H9 (cell line): ENCODE data around the gene SLC12A5. TPM values are rescaled to one million over a fixed set of nuclear protein-coding genes. Genes with fewer than 3 reads are reported as not detected.

Experiments
- DNase-seq: peaks from one replicate; pipeline ENCODE4 v3.0.0-alpha.2; 2017
- H2AFZ ChIP-seq: one replicate; pipeline ENCODE4 v1.6.1; 2013; ENCODE audit warnings: mild to moderate bottlenecking, low read length, control low read depth, moderate library complexity
- H2AK5ac ChIP-seq: 2 replicates; pipeline ENCODE4 v1.6.1; 2013; ENCODE audit warnings: low read length, control low read depth, mixed read lengths; ENCODE audit not compliant: insufficient read length
- H2BK120ac ChIP-seq: one replicate; pipeline ENCODE4 v1.6.1; 2013; ENCODE audit warnings: low read depth, mild to moderate bottlenecking, low read length, control low read depth, inconsistent platforms; ENCODE audit not compliant: poor library complexity, severe bottlenecking
- H2BK12ac ChIP-seq: 2 replicates; pipeline ENCODE4 v1.6.1; 2013; ENCODE audit warnings: low read length, control low read depth, mixed read lengths, low read depth; ENCODE audit not compliant: insufficient read length
- H2BK15ac ChIP-seq: 2 replicates; pipeline ENCODE4 v1.6.1; 2013; ENCODE audit warnings: low read depth, low read length, control low read depth
- H2BK20ac ChIP-seq: one replicate; pipeline ENCODE4 v1.6.1; 2013; ENCODE audit warnings: low read depth, mild to moderate bottlenecking, low read length, control low read depth, inconsistent platforms; ENCODE audit not compliant: poor library complexity, severe bottlenecking
- H2BK5ac ChIP-seq: 2 replicates; pipeline ENCODE4 v1.6.1; 2013; ENCODE audit warnings: low read length, control low read depth, mixed read lengths; ENCODE audit not compliant: insufficient read length
- H3K14ac ChIP-seq: 2 replicates; pipeline ENCODE4 v1.6.1; 2013; ENCODE audit warnings: low read length, control low read depth; ENCODE audit not compliant: insufficient read depth
- H3K18ac ChIP-seq: 2 replicates; pipeline ENCODE4 v1.6.1; 2013; ENCODE audit warnings: low read depth, mild to moderate bottlenecking, mixed read lengths, low read length, control low read depth; ENCODE audit not compliant: insufficient read length
- H3K23ac ChIP-seq: 2 replicates; pipeline ENCODE4 v1.6.1; 2013; ENCODE audit warnings: low read length, control low read depth, mixed read lengths, low read depth; ENCODE audit not compliant: insufficient read length
- H3K23me2 ChIP-seq: 2 replicates; pipeline ENCODE4 v1.6.1; 2013; ENCODE audit warnings: low read depth, mild to moderate bottlenecking, mixed read lengths, low read length, control low read depth; ENCODE audit not compliant: insufficient read length, poor library complexity, severe bottlenecking
- H3K27ac ChIP-seq: 2 replicates; pipeline ENCODE4 v1.5.1; 2013; ENCODE audit warnings: low read length, control low read depth, mixed read lengths, low read depth; ENCODE audit not compliant: insufficient read length
- H3K27me3 ChIP-seq: 2 replicates; pipeline ENCODE4 v1.6.1; 2013; ENCODE audit warnings: low read length, control low read depth, inconsistent platforms; ENCODE audit not compliant: insufficient read depth
- H3K4ac ChIP-seq: 2 replicates; pipeline ENCODE4 v1.6.1; 2013; ENCODE audit warnings: low read depth, mild to moderate bottlenecking, control low read depth, inconsistent platforms, low read length, moderate library complexity
- H3K4me1 ChIP-seq: 2 replicates; pipeline ENCODE4 v1.6.1; 2013; ENCODE audit warnings: low read length, control low read depth, inconsistent platforms; ENCODE audit not compliant: insufficient read depth
- H3K4me2 ChIP-seq: 2 replicates; pipeline ENCODE4 v1.6.1; 2013; ENCODE audit warnings: low read length, control low read depth, mixed read lengths; ENCODE audit not compliant: insufficient read length, insufficient read depth
- H3K56ac ChIP-seq: 2 replicates; pipeline ENCODE4 v1.6.1; 2013; ENCODE audit warnings: low read depth, mild to moderate bottlenecking, mixed read lengths, low read length, control low read depth; ENCODE audit not compliant: insufficient read length
- H3K79me1 ChIP-seq: 2 replicates; pipeline ENCODE4 v1.6.1; 2013; ENCODE audit warnings: low read depth, mild to moderate bottlenecking, moderate library complexity, low read length, control low read depth, inconsistent platforms; ENCODE audit not compliant: insufficient read depth, poor library complexity, severe bottlenecking
- H3K79me2 ChIP-seq: 2 replicates; pipeline ENCODE4 v1.6.1; 2013; ENCODE audit warnings: low read length, control low read depth, inconsistent platforms; ENCODE audit not compliant: insufficient read depth
- H3K9ac ChIP-seq: 2 replicates; pipeline ENCODE4 v1.6.1; 2013; ENCODE audit warnings: low read length, control low read depth, mixed read lengths; ENCODE audit not compliant: insufficient read length; ENCODE audit errors: extremely low read depth
- H3K9me3 ChIP-seq: one replicate; pipeline ENCODE4 v1.6.1; 2013; ENCODE audit warnings: low read depth, low read length, inconsistent platforms; ENCODE audit not compliant: control insufficient read depth
- H3T11ph ChIP-seq: one replicate; pipeline ENCODE4 v1.6.1; 2013; ENCODE audit warnings: mild to moderate bottlenecking, low read length, control low read depth, inconsistent platforms
- H4K20me1 ChIP-seq: one replicate; pipeline ENCODE4 v1.6.1; 2013; ENCODE audit not compliant: control insufficient read depth, insufficient read length, insufficient read depth
- H4K5ac ChIP-seq: 2 replicates; pipeline ENCODE4 v1.6.1; 2013; ENCODE audit warnings: low read depth, mild to moderate bottlenecking, mixed read lengths, low read length, control low read depth; ENCODE audit not compliant: insufficient read length
- H4K8ac ChIP-seq: replicated peaks from 2 replicates; pipeline ENCODE4 v1.6.1; 2013; ENCODE audit warnings: low read length, control low read depth, mixed read lengths, low read depth; ENCODE audit not compliant: insufficient read length
- H4K91ac ChIP-seq: 2 replicates; pipeline ENCODE4 v1.6.1; 2013; ENCODE audit warnings: low read depth, mild to moderate bottlenecking, moderate library complexity, mixed read lengths, low read length, control low read depth; ENCODE audit not compliant: insufficient read length
- H3K27ac Mint-ChIP-seq, 3 experiments: 2 replicates in 2 of 3; 3 replicates in 1 of 3; pipeline ENCODE4 v1.8.0; 2020 to 2021; ENCODE audit warnings: mixed read lengths in 3 of 3, mild to moderate bottlenecking in 1 of 3, moderate library complexity in 1 of 3
- H3K27me3 Mint-ChIP-seq: 2 replicates; pipeline ENCODE4 v1.8.0; 2021; ENCODE audit warnings: low read depth, mild to moderate bottlenecking, moderate library complexity, mixed read lengths
- H3K36me3 Mint-ChIP-seq, 3 experiments: 2 replicates in 2 of 3; 3 replicates in 1 of 3; pipeline ENCODE4 v1.8.0; 2020 to 2021; ENCODE audit warnings: low read depth in 3 of 3, mixed read lengths in 3 of 3; ENCODE audit not compliant: insufficient read depth in 1 of 3
- H3K4me1 Mint-ChIP-seq, 2 experiments: 2 replicates each; pipeline ENCODE4 v1.8.0; 2020; ENCODE audit warnings: mixed read lengths in 2 of 2
- H3K4me3 Mint-ChIP-seq, 2 experiments: 2 replicates in 1 of 2; 3 replicates in 1 of 2; pipeline ENCODE4 v1.8.0; 2020 to 2021; ENCODE audit warnings: mild to moderate bottlenecking in 2 of 2, mixed read lengths in 2 of 2, moderate library complexity in 1 of 2
- H3K9me3 Mint-ChIP-seq, 2 experiments: 2 replicates in 1 of 2; 3 replicates in 1 of 2; pipeline ENCODE4 v1.8.0; 2020; ENCODE audit warnings: mild to moderate bottlenecking in 2 of 2, mixed read lengths in 2 of 2, moderate library complexity in 1 of 2
- CTCF ChIP-seq: fragments of 200-600 bp; sonication (generic); conservative IDR thresholded peaks from 3 replicates; pipeline ENCODE4 v1.8.0; 2021; ENCODE audit warnings: antibody characterized with exemption, mild to moderate bottlenecking
- WGBS: extraction: QIAGEN DNeasy Blood & Tissue Kit; methylation state at CpG from one replicate; pipeline ENCODE4 v1.1.7; 2013; ENCODE audit warnings: missing lambda C conversion rate, low lambda C conversion rate, mixed read lengths; ENCODE audit not compliant: insufficient read length; ENCODE audit errors: extremely low coverage; 5-methylcytosine and 5-hydroxymethylcytosine counted together
- total RNA-seq: library from RNA; stranded (reverse); gene quantifications from 2 replicates; pipeline ENCODE4 v1.2.1, GENCODE V29; 2021

The SLC12A5 gene
- total RNA-seq, 1 experiment from 2014 or later: 8.7 TPM

DNA sequence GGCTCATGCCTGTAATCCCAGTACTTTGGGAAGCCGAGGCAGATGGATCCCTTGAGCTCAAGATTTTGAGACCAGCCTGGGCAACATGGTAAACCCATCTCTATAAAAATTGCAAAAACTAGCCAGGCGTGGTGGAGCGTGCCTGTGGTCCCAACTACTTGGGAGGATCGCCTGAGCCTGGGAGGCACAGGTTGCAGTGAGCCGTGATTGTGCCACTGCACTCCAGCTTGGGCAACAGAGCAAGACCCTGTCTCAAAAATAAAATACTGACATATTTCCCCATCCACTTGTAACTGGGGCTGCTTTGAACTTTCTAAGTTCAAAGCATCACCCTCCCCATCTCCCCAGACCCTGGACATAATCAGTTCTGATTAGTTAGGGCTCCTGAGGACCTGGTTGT is 27.5 kb upstream of the SLC12A5 start:
- WGBS: no CpG with 5 or more reads among the region's 5 CpGs
- DNase-seq: no peak
- no peak overlapping the region for H3K9ac ChIP-seq
- H2BK120ac ChIP-seq: no peak overlapping the region
- no peak overlapping the region for H2BK20ac ChIP-seq
- H3K27ac Mint-ChIP-seq: no peak overlapping the region
- H3K4me1 Mint-ChIP-seq: peaks cover 30 to 38% of the 10 kb centered on the region in 2 experiments
- no peak overlapping the region for H3K14ac ChIP-seq
- no peaks in the 10 kb centered on the region for H3K36me3 Mint-ChIP-seq
- H3T11ph ChIP-seq: no peak overlapping the region
- no peak for TF ChIP-seq CTCF
- no peak overlapping the region for H3K18ac ChIP-seq
- no peaks in the 10 kb centered on the region for H3K79me1 ChIP-seq
- H4K5ac ChIP-seq: no peak overlapping the region
- H2AK5ac ChIP-seq: no peak overlapping the region
- no peak overlapping the region for H3K27ac ChIP-seq
- H3K4me3 Mint-ChIP-seq: no peak overlapping the region
- no peaks in the 10 kb centered on the region; the same call in 1 of the 2 replicates for H3K27me3 Mint-ChIP-seq
- no peaks in the 10 kb centered on the region for H3K79me2 ChIP-seq
- no peaks in the 10 kb centered on the region for H3K9me3 ChIP-seq
- no peaks in the 10 kb centered on the region for H3K27me3 ChIP-seq
- H2BK15ac ChIP-seq: no peak overlapping the region
- H3K56ac ChIP-seq: no peak overlapping the region
- H2BK12ac ChIP-seq: no peak overlapping the region
- peaks cover 7% of the 10 kb centered on the region; the same call in 1 of the 2 replicates for H3K4me1 ChIP-seq
- no peak overlapping the region for H3K4ac ChIP-seq
- H4K20me1 ChIP-seq: no peaks in the 10 kb centered on the region
- H2BK5ac ChIP-seq: no peak overlapping the region
- H3K9me3 Mint-ChIP-seq: no peaks in the 10 kb centered on the region
- no peak overlapping the region for H3K23ac ChIP-seq
- H3K23me2 ChIP-seq: no peaks in the 10 kb centered on the region
- no peak overlapping the region for H4K8ac ChIP-seq
- no peak overlapping the region for H2AFZ ChIP-seq
- H4K91ac ChIP-seq: no peak overlapping the region
- H3K4me2 ChIP-seq: no peak overlapping the region
